Effector memory CD8-positive, alpha-beta T cell (primary cell): ENCODE measurements around the gene INTS14.
A peak's percentile ranks its signal among the peaks of the same experiment; 100 is the strongest.

Source experiments
- ATAC-seq: fragments of 150-1000 bp; cut with Tn5 transposase; replicated peaks from 2 replicates; pipeline ENCODE4 v1.10.0; 2021; ENCODE audit warnings: mild to moderate bottlenecking, moderate library complexity
- DNase-seq, 3 experiments: peaks; one replicate each; pipeline ENCODE4 v3.0.0; 2021
- H3K27ac Mint-ChIP-seq, 2 donors: one replicate each; pipeline ENCODE4 v1.8.0; 2022; ENCODE audit warnings: mild to moderate bottlenecking in 2 of 2, mixed read lengths in 2 of 2, moderate library complexity in 2 of 2
- H3K27me3 Mint-ChIP-seq, 2 donors: one replicate each; pipeline ENCODE4 v1.8.0; 2022; ENCODE audit warnings: mixed read lengths in 2 of 2
- H3K36me3 Mint-ChIP-seq: one replicate; pipeline ENCODE4 v1.8.0; 2022; ENCODE audit warnings: mild to moderate bottlenecking, moderate library complexity, mixed read lengths; ENCODE audit not compliant: insufficient read depth
- H3K4me1 Mint-ChIP-seq, 2 donors: one replicate each; pipeline ENCODE4 v1.8.0; 2022; ENCODE audit warnings: low read depth in 2 of 2, mixed read lengths in 2 of 2
- H3K4me3 Mint-ChIP-seq, 2 donors: one replicate each; pipeline ENCODE4 v1.8.0; 2022; ENCODE audit warnings: mild to moderate bottlenecking in 2 of 2, mixed read lengths in 2 of 2, moderate library complexity in 2 of 2
- H3K9me3 Mint-ChIP-seq, 2 donors: one replicate each; pipeline ENCODE4 v1.8.0; 2022; ENCODE audit warnings: mixed read lengths in 2 of 2

Gene INTS14

DNA sequence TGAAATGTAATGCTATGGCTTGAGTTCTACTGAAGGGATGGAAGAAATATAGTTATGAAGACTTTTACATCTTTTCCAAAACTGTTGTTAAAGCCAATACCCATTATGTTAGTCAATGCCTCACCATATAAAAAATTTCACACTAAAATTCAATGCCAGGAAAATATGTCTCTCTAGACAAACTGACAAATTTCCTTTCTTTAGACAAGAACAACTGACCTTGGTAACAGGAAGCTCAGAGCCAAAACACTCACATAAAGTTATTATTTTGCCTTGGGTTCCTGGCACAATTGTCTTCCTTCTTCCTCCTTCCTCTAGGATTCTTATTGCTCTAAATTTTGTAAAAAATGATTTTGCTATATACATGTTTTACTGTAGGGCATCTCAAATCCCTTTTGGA, 26.7 kb downstream of the INTS14 start:
- no peak for ATAC-seq
- Mint-ChIP-seq H3K36me3 (peaks cover 29% of the 10 kb centered on the region), H3K4me1 (peaks cover 9 to 30% of the 10 kb centered on the region in 2 donors), H3K9me3 (no peaks in the 10 kb centered on the region), H3K27ac (peak overlapping the region; percentile 85 to 91), H3K4me3 (peak overlapping the region in 1 of 2 donors; percentile 40), H3K27me3 (no peaks in the 10 kb centered on the region)
- no peak for DNase-seq

GRCh38 chr15:65583701-65584100, 27.2 kb downstream of the INTS14 start:
- ATAC-seq: peak; percentile 98
- H3K4me1 Mint-ChIP-seq: peaks cover 9 to 30% of the 10 kb centered on the region in 2 donors
- DNase-seq: peak; percentile 36 to 44 (median 37)
- peak overlapping the region; percentile 85 to 91 for H3K27ac Mint-ChIP-seq
- peaks cover 29% of the 10 kb centered on the region for H3K36me3 Mint-ChIP-seq
- peak overlapping the region in 1 of 2 donors; percentile 36 for H3K4me3 Mint-ChIP-seq
- no peaks in the 10 kb centered on the region for H3K9me3 Mint-ChIP-seq
- no peaks in the 10 kb centered on the region for H3K27me3 Mint-ChIP-seq

GRCh38 chr15:65580287-65580686, 30.6 kb downstream of the INTS14 start:
- Mint-ChIP-seq H3K36me3 (peaks cover 31% of the 10 kb centered on the region), H3K27me3 (no peaks in the 10 kb centered on the region), H3K27ac (no peak overlapping the region), H3K4me3 (no peak overlapping the region), H3K9me3 (no peaks in the 10 kb centered on the region), H3K4me1 (peaks cover 9 to 24% of the 10 kb centered on the region in 2 donors)
- DNase-seq (no peak), ATAC-seq (no peak)

DNA sequence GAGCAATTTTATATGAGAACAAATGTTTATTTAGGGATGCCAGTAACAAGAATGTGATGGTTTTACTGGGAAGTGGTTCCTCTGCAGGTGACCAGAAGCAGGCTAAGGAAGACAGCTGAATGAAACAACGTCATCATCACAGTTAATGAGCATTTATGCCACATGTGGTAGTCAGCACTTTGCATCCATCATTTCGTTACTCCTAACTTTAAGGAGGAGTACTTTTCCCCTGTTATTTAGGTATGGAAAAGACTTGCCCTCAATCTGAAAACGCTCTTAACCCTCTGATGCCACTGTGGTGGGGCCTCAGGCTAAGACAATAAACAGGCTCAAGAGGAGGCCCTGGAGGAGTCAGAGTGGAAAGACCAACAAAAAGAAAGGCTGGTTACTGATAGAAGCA, 31.2 kb downstream of the INTS14 start:
- H3K9me3 Mint-ChIP-seq: no peaks in the 10 kb centered on the region
- no peak for ATAC-seq

DNA sequence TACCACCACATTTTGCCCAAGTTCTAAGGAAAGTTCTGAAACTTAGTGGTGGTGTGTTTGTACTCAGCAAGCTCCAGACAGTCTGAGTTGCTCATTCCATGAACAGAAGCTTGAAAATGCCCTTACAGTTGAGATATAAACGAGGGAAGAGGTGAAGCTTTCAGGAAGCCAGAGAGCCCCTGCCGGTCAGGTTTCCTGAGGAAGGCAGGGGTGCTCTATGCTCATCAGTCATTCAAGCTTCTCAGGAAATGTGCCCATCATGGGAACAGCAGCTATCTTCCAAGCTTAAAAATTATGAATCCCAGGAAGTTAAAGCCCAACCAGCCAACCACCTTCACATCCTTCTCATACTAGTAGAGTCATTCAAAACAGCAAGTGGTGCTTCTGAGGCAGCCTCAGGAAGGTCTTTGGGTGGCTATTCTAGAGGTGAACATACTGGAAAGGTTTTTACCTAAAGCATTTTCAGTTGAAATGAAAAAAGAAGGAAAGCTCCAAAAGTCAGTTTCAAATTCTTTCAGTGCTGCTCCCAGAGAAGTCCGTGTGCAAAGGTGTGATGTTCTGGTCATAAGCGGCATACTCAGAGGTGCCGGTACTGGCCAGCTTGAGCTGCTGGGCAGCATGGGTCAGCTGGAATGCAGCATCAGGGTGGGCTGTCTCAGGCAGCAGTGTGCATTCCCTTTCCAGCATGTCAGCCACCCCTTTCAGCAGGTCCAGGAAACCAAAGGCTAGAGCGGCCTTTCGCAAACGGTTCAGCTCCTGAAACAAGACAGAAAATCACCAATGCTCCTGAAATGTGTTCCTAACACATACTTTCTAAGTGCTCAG, 31.8 kb downstream of the INTS14 start:
- Mint-ChIP-seq H3K9me3 (no peaks in the 10 kb centered on the region), H3K27me3 (no peaks in the 10 kb centered on the region), H3K36me3 (peaks cover 36% of the 10 kb centered on the region), H3K27ac (peak overlapping the region; percentile 20 to 49), H3K4me3 (no peak overlapping the region), H3K4me1 (peaks cover 8 to 19% of the 10 kb centered on the region in 2 donors)
- DNase-seq (no peak), ATAC-seq (no peak)

More for the DNA sequence above, 31.2 kb downstream of the INTS14 start:
- Mint-ChIP-seq H3K36me3 (peaks cover 33% of the 10 kb centered on the region), H3K4me3 (no peak overlapping the region), H3K27me3 (no peaks in the 10 kb centered on the region), H3K27ac (peak overlapping the region; percentile 20 to 49), H3K4me1 (peaks cover 9 to 24% of the 10 kb centered on the region in 2 donors)
- no peak for DNase-seq

- H3K4me3 Mint-ChIP-seq: no peak overlapping the region
- H3K27ac Mint-ChIP-seq: peak overlapping the region in 1 of 2 donors; percentile 75
- no peaks in the 10 kb centered on the region for H3K27me3 Mint-ChIP-seq
- H3K36me3 Mint-ChIP-seq: peaks cover 26% of the 10 kb centered on the region
- ATAC-seq (no peak), DNase-seq (no peak)
- peaks cover 3 to 5% of the 10 kb centered on the region in 2 donors for H3K4me1 Mint-ChIP-seq
- H3K9me3 Mint-ChIP-seq: no peaks in the 10 kb centered on the region
Observed at GRCh38 chr15:65577129-65577996, 33.6 kb downstream of the INTS14 start.

DNA sequence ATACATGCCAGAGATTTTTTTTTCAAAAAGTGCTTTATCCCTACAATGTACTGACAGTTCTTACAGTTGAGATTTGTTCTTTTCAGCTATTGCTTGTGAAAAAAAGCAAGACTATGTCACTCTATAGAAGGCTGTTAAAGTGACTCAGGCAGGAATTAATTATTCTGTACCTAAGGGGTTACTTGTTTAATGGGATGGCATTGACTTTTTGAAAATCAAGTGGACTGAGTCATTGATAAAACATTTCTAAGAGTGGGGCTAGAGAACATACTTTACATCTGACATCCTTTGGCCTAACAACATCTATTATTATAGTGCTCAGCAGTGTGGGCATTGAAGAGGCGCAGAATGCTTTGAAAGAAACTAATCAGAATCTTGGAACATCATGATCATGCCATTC, 34.3 kb downstream of the INTS14 start:
- Mint-ChIP-seq H3K36me3 (peaks cover 22% of the 10 kb centered on the region), H3K27ac (peak overlapping the region in 1 of 2 donors; percentile 75), H3K4me1 (peaks cover 0 to 3% of the 10 kb centered on the region in 2 donors), H3K9me3 (no peaks in the 10 kb centered on the region), H3K4me3 (no peak overlapping the region), H3K27me3 (no peaks in the 10 kb centered on the region)
- ATAC-seq (no peak), DNase-seq (no peak)

- no peaks in the 10 kb centered on the region for H3K27me3 Mint-ChIP-seq
- no peaks in the 10 kb centered on the region for H3K4me1 Mint-ChIP-seq
- ATAC-seq (no peak), DNase-seq (no peak)
- H3K9me3 Mint-ChIP-seq: no peaks in the 10 kb centered on the region
- peaks cover 37% of the 10 kb centered on the region for H3K36me3 Mint-ChIP-seq
- no peak overlapping the region for H3K27ac Mint-ChIP-seq
- H3K4me3 Mint-ChIP-seq: no peak overlapping the region
Observed at GRCh38 chr15:65571971-65572370, 39.0 kb downstream of the INTS14 start.

DNA sequence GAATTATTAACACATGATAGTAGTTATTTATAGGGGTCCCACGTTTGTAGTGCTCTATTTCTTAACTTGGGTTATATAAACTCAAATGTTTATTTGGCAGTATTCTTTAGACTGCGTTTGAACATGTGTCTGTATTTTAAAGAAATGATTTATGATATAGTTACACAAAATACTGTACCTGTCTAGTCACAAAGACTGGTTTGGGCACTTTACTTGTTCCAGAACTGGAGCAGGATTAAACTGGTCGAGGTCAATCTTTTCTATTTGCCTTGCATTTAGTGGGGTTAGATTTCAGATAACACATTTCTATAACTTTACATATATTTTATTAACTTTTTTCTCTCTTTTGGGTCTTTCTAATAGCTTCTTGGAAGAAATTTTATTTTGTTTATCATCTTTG, 41.2 kb downstream of the INTS14 start:
- ATAC-seq: no peak

GRCh38 chr15:65561934-65562333, 49.0 kb downstream of the INTS14 start:
- Mint-ChIP-seq H3K36me3 (peaks cover 37% of the 10 kb centered on the region), H3K27ac (no peak overlapping the region), H3K9me3 (peaks cover 0 to 1% of the 10 kb centered on the region in 2 donors), H3K4me1 (no peaks in the 10 kb centered on the region), H3K4me3 (no peak overlapping the region), H3K27me3 (no peaks in the 10 kb centered on the region)
- DNase-seq: no peak
- ATAC-seq: no peak

More for the DNA sequence above, 41.2 kb downstream of the INTS14 start:
- peaks cover 0 to 1% of the 10 kb centered on the region in 2 donors for H3K9me3 Mint-ChIP-seq
- H3K4me3 Mint-ChIP-seq: no peak overlapping the region
- H3K4me1 Mint-ChIP-seq: no peaks in the 10 kb centered on the region
- peaks cover 40% of the 10 kb centered on the region for H3K36me3 Mint-ChIP-seq
- no peak for DNase-seq
- H3K27me3 Mint-ChIP-seq: no peaks in the 10 kb centered on the region
- no peak overlapping the region for H3K27ac Mint-ChIP-seq

- Mint-ChIP-seq H3K9me3 (no peaks in the 10 kb centered on the region), H3K27me3 (no peaks in the 10 kb centered on the region), H3K36me3 (peaks cover 42% of the 10 kb centered on the region), H3K27ac (peak overlapping the region in 1 of 2 donors; percentile 13), H3K4me3 (no peak overlapping the region), H3K4me1 (no peaks in the 10 kb centered on the region)
- no peak for DNase-seq
- no peak for ATAC-seq
Observed at GRCh38 chr15:65559941-65560340, 51.0 kb downstream of the INTS14 start.

- H3K27ac Mint-ChIP-seq: no peak overlapping the region
Observed at GRCh38 chr15:65558997-65559760, 51.8 kb downstream of the INTS14 start.

GRCh38 chr15:65558336-65558735, 52.6 kb downstream of the INTS14 start:
- Mint-ChIP-seq H3K4me3 (no peak overlapping the region), H3K9me3 (no peaks in the 10 kb centered on the region), H3K36me3 (peaks cover 49% of the 10 kb centered on the region), H3K4me1 (no peaks in the 10 kb centered on the region), H3K27me3 (no peaks in the 10 kb centered on the region), H3K27ac (no peak overlapping the region)
- no peak for ATAC-seq
- DNase-seq: no peak

More at GRCh38 chr15:65558997-65559760, 51.8 kb downstream of the INTS14 start:
- Mint-ChIP-seq H3K4me1 (no peaks in the 10 kb centered on the region), H3K27me3 (no peaks in the 10 kb centered on the region), H3K4me3 (no peak overlapping the region), H3K36me3 (peaks cover 48% of the 10 kb centered on the region), H3K9me3 (no peaks in the 10 kb centered on the region)
- DNase-seq: no peak
- ATAC-seq: no peak
